HEK293 (cell line): ENCODE results near the gene DNAAF8.

Experiments
- CTCF ChIA-PET: fragments of 350-600 bp; formaldehyde crosslinking; extraction: SDS; loops from one replicate; lab custom pipeline; 2021; ENCODE audit warnings: antibody characterized with exemption; lab: Yijun Ruan, JAX
- POLR2A ChIA-PET: fragments of 300-600 bp; formaldehyde crosslinking; extraction: SDS; loops from one replicate; lab custom pipeline; 2020; ENCODE audit warnings: antibody characterized with exemption, inconsistent platforms; lab: Yijun Ruan, JAX
- H3K27ac ChIP-seq: fragments of 200-500 bp; sonication (Bioruptor generic); 2 replicates; pipeline ENCODE4 v1.5.1; 2014; ENCODE audit warnings: low read depth, low read length, control low read depth, inconsistent platforms; ENCODE audit errors: extremely low read depth
- H3K36me3 ChIP-seq, 2 experiments: fragments of 200-500 bp in 1 of 2; sonication (Bioruptor generic) in 1 of 2; 1 replicate in 1 of 2; 2 replicates in 1 of 2; pipeline ENCODE4 v1.5.1; 2014 to 2017; ENCODE audit warnings: inconsistent platforms in 2 of 2, low read length in 2 of 2; ENCODE audit not compliant: control insufficient read depth in 2 of 2, insufficient read depth in 1 of 2
- H3K4me1 ChIP-seq: fragments of 200-500 bp; sonication (Bioruptor generic); 2 replicates; pipeline ENCODE4 v1.5.1; 2014; ENCODE audit warnings: mild to moderate bottlenecking, low read length, inconsistent platforms; ENCODE audit not compliant: control insufficient read depth, insufficient read depth
- H3K4me3 ChIP-seq: 2 replicates; pipeline ENCODE4 v1.5.1; 2011; ENCODE audit warnings: low read depth, mild to moderate bottlenecking, control low read depth, low read length, moderate library complexity
- H3K9me3 ChIP-seq: fragments of 200-500 bp; sonication (Bioruptor generic); 2 replicates; pipeline ENCODE4 v1.5.1; 2014; ENCODE audit warnings: low read depth, low read length, inconsistent platforms; ENCODE audit not compliant: control insufficient read depth, insufficient read depth
- GLIS1 ChIP-seq: fragments of 450-650 bp; formaldehyde crosslinking; IDR thresholded peaks from 2 replicates; pipeline ENCODE4 v1.5.1; 2016; ENCODE audit warnings: missing biosample characterization, missing genetic modification characterization
- PBX3 ChIP-seq: sonication (generic); formaldehyde crosslinking; IDR thresholded peaks from 2 replicates; pipeline ENCODE4 v1.8.1; 2022; ENCODE audit warnings: mild to moderate bottlenecking, moderate library complexity, missing genetic modification reagents
- REPIN1 ChIP-seq: fragments of 450-650 bp; formaldehyde crosslinking; IDR thresholded peaks from 2 replicates; pipeline ENCODE4 v1.5.1; 2017; ENCODE audit warnings: missing biosample characterization, missing genetic modification characterization, low read depth
- ZBTB48 ChIP-seq: fragments of 450-650 bp; formaldehyde crosslinking; IDR thresholded peaks from 2 replicates; pipeline ENCODE4 v1.5.1; 2016; ENCODE audit warnings: missing biosample characterization, missing genetic modification characterization
- ZNF19 ChIP-seq: fragments of 450-650 bp; formaldehyde crosslinking; IDR thresholded peaks from 2 replicates; pipeline ENCODE4; 2016; ENCODE audit warnings: missing biosample characterization, missing genetic modification characterization, low read depth
- ZNF211 ChIP-seq: fragments of 450-650 bp; formaldehyde crosslinking; IDR thresholded peaks from 2 replicates; pipeline ENCODE4 v1.5.1; 2016; ENCODE audit warnings: low read depth, missing biosample characterization, missing genetic modification characterization
- ZNF221 ChIP-seq: fragments of 450-650 bp; formaldehyde crosslinking; IDR thresholded peaks from 2 replicates; pipeline ENCODE4 v1.5.1; 2017; ENCODE audit warnings: missing biosample characterization, missing genetic modification characterization, borderline replicate concordance
- ZNF24 ChIP-seq: fragments of 450-650 bp; formaldehyde crosslinking; IDR thresholded peaks from 2 replicates; pipeline ENCODE4 v1.5.1; 2016; ENCODE audit warnings: missing biosample characterization, missing genetic modification characterization
- ZNF248 ChIP-seq: fragments of 450-650 bp; formaldehyde crosslinking; IDR thresholded peaks from 2 replicates; pipeline ENCODE4 v1.5.1; 2017; ENCODE audit warnings: missing biosample characterization, missing genetic modification characterization
- ZNF449 ChIP-seq: fragments of 450-650 bp; formaldehyde crosslinking; IDR thresholded peaks from 2 replicates; pipeline ENCODE4 v1.5.1; 2017; ENCODE audit warnings: missing biosample characterization, mild to moderate bottlenecking, missing genetic modification characterization, moderate library complexity
- ZNF530 ChIP-seq: fragments of 450-650 bp; formaldehyde crosslinking; IDR thresholded peaks from 2 replicates; pipeline ENCODE4 v1.5.1; 2016; ENCODE audit warnings: low read depth, missing biosample characterization, missing genetic modification characterization
- ZNF548 ChIP-seq: fragments of 450-650 bp; formaldehyde crosslinking; IDR thresholded peaks from 2 replicates; pipeline ENCODE4 v1.5.1; 2016; ENCODE audit warnings: missing biosample characterization, missing genetic modification characterization
- ZNF555 ChIP-seq: fragments of 450-650 bp; formaldehyde crosslinking; conservative IDR thresholded peaks from 2 replicates; pipeline ENCODE4 v1.5.1; 2017; ENCODE audit warnings: missing biosample characterization, mild to moderate bottlenecking, missing genetic modification characterization, inconsistent platforms
- ZNF558 ChIP-seq: fragments of 450-650 bp; formaldehyde crosslinking; IDR thresholded peaks from 2 replicates; pipeline ENCODE4 v1.5.1; 2016; ENCODE audit warnings: missing biosample characterization, missing genetic modification characterization
- ZNF629 ChIP-seq: fragments of 450-650 bp; formaldehyde crosslinking; IDR thresholded peaks from 2 replicates; pipeline ENCODE4 v1.5.1; 2017; ENCODE audit warnings: missing biosample characterization, missing genetic modification characterization
- ZNF639 ChIP-seq: fragments of 450-650 bp; formaldehyde crosslinking; IDR thresholded peaks from 2 replicates; pipeline ENCODE4 v1.5.1; 2016; ENCODE audit warnings: missing biosample characterization, missing genetic modification characterization
- ZNF704 ChIP-seq: fragments of 450-650 bp; formaldehyde crosslinking; IDR thresholded peaks from 2 replicates; pipeline ENCODE4 v1.5.1; 2016; ENCODE audit warnings: missing biosample characterization, missing genetic modification characterization
- ZNF791 ChIP-seq: fragments of 450-650 bp; formaldehyde crosslinking; IDR thresholded peaks from 2 replicates; pipeline ENCODE4 v1.5.1; 2016; ENCODE audit warnings: missing biosample characterization, missing genetic modification characterization
- ZNF837 ChIP-seq: fragments of 450-650 bp; formaldehyde crosslinking; IDR thresholded peaks from 2 replicates; pipeline ENCODE4 v1.5.1; 2016; ENCODE audit warnings: missing biosample characterization, missing genetic modification characterization
- ZSCAN30 ChIP-seq: fragments of 450-650 bp; IDR thresholded peaks from 2 replicates; pipeline ENCODE4 v1.5.1; 2018; ENCODE audit warnings: missing biosample characterization, mild to moderate bottlenecking, missing genetic modification characterization, moderate library complexity

DNAAF8 gene

GRCh38 chr16:4734063-4734729, at the start of gene DNAAF8, which contains the start of gene ANKS3 (continued):
- TF ChIP-seq PBX3 (CRISPR knock-in tag) = peak; percentile 79
- TF ChIP-seq REPIN1 (tag by site-specific recombination) = no peak
- no peak for TF ChIP-seq ZNF221 (tag by site-specific recombination)
- TF ChIP-seq ZNF704 (tag by site-specific recombination) = peak; percentile 38; the same call in 1 of the 2 replicates
- no peak for TF ChIP-seq ZNF211 (tag by site-specific recombination)
- TF ChIP-seq ZNF19 (tag by site-specific recombination) = no peak
- no peak for TF ChIP-seq ZNF24 (tag by site-specific recombination)
- no peak for TF ChIP-seq ZNF548
- TF ChIP-seq ZSCAN30 = peak; percentile 89
- TF ChIP-seq ZNF558 (tag by site-specific recombination) = no peak
- no peak for TF ChIP-seq ZNF248 (tag by site-specific recombination)
- peak; percentile 49; the same call in 1 of the 2 replicates for TF ChIP-seq ZNF629
- TF ChIP-seq ZBTB48 (tag by site-specific recombination) = peak; percentile 33; the same call in 1 of the 2 replicates
- no peak for TF ChIP-seq ZNF530 (tag by site-specific recombination)
- TF ChIP-seq ZNF837 (tag by site-specific recombination) = no peak

- H3K36me3 ChIP-seq = peaks cover 0 to 85% of the 10 kb centered on the region in 2 experiments; a peak in 1 of 3 replicates
- no peak for TF ChIP-seq ZNF791 (tag by site-specific recombination)
- no peak for TF ChIP-seq ZNF449 (tag by site-specific recombination)
- TF ChIP-seq GLIS1 (tag by site-specific recombination) = no peak
- no peak for TF ChIP-seq ZNF555 (tag by site-specific recombination)
- TF ChIP-seq ZNF639 (tag by site-specific recombination) = no peak
- H3K9me3 ChIP-seq = no peaks in the 10 kb centered on the region
- no peak overlapping the region for H3K27ac ChIP-seq
- ChIA-PET CTCF (no interaction called here), POLR2A (no interaction called here)
- H3K4me1 ChIP-seq = no peaks in the 10 kb centered on the region
- H3K4me3 ChIP-seq = no peak overlapping the region
Measured at GRCh38 chr16:4684763-4685162, 49.6 kb upstream of the DNAAF8 start.
